Fibroblast of pulmonary artery (primary cell): Measurements from ENCODE around the gene PDHX.
"Not testable (repeated sequence)": the region's sequence is repeated elsewhere in the genome, so short reads cannot be mapped to it uniquely, and the experiment has no call there.

Experiments
- DNase-seq: peaks from one replicate; pipeline ENCODE4 v3.0.0-alpha.2; 2010; ENCODE audit warnings: low read depth
- H3K4me3 ChIP-seq: replicated peaks from 2 replicates; pipeline ENCODE4 v1.5.1; 2011; ENCODE audit warnings: low read depth, mild to moderate bottlenecking, control low read depth, low read length, moderate library complexity
- TF ChIP-seq, protein P1 (sequence below): IDR thresholded peaks from 2 replicates; pipeline ENCODE4 v1.5.1; 2011; ENCODE audit warnings: mild to moderate bottlenecking, control low read depth, low read length, inconsistent platforms; ENCODE audit errors: missing control alignments

The PDHX gene

DNA sequence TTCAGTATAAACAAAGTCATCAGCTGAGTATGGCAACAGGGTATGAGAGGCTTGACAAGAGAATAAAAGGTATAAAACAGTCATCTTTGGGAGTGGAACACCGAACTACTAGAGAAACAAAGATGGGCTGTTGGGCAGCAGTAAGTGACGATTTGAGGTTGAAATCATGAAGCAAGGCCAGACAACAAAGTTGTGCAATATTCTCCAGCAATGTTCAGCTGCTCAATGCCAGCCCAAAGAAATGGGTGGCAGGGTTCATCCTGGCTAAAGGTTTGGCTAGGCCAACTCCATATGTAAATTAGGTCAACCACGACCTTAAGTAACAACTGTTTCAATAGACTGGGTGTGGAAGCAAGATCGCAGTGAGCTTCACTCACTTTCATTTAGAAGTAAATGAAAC, 6.5 kb upstream of the PDHX start:
- TF ChIP-seq, protein P1, sequence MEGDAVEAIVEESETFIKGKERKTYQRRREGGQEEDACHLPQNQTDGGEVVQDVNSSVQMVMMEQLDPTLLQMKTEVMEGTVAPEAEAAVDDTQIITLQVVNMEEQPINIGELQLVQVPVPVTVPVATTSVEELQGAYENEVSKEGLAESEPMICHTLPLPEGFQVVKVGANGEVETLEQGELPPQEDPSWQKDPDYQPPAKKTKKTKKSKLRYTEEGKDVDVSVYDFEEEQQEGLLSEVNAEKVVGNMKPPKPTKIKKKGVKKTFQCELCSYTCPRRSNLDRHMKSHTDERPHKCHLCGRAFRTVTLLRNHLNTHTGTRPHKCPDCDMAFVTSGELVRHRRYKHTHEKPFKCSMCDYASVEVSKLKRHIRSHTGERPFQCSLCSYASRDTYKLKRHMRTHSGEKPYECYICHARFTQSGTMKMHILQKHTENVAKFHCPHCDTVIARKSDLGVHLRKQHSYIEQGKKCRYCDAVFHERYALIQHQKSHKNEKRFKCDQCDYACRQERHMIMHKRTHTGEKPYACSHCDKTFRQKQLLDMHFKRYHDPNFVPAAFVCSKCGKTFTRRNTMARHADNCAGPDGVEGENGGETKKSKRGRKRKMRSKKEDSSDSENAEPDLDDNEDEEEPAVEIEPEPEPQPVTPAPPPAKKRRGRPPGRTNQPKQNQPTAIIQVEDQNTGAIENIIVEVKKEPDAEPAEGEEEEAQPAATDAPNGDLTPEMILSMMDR = no peak

DNA sequence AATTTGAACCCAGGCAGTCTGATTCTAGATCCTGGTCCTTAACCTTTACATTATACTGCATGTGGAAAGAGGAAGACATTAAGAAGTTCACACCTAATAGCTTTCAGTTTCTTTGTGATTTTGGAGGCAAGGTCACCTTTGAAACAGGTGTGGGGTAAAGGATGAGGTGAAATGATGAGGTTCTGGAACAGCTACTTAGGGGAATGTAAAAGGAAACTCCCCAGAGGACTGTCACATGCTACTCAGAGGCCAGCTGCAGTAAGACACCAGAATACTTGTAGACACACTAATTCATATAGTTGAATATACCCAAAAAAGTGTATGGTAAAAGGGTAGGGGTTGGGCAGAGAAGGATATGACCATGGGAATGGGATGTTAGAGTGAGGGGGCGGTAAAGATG, 5.6 kb upstream of the PDHX start:
- TF ChIP-seq, protein P1 = no peak
- DNase-seq = no peak
- no peak overlapping the region for H3K4me3 ChIP-seq

More for the DNA sequence above, 6.5 kb upstream of the PDHX start:
- no peak overlapping the region for H3K4me3 ChIP-seq
- no peak for DNase-seq

DNA sequence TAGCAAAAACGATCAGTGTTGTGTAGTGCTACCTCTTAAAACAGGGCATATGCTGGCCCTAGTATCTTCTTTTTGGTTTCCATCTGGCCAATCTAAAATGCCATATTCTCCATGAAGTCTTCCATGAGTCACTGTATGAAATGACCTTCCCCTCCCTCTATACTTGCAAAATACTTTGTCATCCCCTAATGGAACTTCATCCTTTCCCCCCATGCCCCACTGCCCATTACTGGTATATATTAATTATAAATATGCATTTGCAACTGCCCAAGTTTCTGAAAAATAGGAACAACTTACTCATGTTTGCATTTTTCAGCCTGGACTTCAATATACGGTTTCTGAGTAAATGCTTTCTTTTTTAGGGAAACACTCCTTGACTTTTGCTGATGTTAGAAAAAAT, 4.7 kb upstream of the PDHX start:
- TF ChIP-seq, protein P1 = no peak

DNA sequence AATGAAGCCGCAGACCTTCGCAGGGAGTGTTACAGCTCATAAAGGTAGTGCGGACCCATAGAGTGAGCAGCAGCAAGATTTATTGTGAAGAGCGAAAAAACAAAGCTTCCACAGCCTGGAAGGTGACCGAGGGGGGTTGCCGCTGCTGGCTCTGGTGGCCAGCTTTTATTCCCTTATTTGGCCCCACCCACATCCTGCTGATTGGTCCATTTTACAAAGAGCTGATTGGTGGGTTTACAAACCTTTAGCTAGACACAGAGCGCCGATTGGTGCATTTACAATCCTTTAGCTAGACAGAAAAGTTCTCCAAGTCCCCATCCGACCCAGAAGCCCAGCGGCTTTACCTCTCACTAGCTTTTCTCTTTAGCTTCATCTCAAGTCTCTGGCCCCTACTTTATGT, 2.9 kb upstream of the PDHX start:
- not testable (repeated sequence) for H3K4me3 ChIP-seq, DNase-seq

More for the DNA sequence above, 4.7 kb upstream of the PDHX start:
- H3K4me3 ChIP-seq = no peak overlapping the region
- DNase-seq = no peak

DNA sequence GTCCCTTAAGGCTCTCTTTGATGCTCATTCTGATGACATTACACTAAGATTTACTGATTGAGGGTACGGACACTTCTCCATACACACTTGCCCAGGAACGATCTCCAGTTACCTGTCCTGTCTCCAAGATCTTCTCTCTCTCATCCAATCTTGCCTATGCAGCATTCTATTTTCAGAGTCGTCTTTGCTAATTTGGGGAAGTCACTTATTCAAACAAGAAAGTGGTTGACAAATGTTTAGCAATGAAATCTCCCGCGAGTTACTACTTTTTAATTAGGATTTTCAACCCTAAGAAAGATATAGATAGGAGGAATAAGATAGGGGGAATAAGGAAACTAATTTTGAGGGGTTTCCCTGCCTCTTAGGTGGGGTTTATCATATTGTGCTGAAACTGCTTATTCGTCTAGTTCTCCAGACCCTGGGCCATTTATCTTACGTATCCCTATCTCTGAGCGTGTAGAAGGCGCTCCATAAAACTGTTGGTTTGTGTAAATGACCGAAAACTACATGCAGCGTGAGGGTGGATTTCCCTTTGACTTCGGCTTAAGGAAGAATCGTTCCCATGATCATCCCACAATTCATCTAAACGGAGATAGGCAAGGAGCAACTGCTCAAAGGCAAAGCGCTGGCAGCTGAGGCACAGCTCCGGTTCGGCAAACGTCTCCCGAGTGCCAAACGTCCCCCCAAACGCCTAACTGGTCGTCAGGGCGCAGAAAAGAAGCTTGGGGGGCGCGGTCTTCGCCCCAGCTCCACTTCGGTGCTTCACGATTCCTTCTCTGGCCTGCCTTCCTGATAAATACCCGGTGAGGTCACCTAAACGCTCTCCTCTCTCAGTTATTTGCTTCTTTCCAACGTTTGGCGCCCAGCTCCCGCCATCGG, 1.0 kb upstream of the PDHX start:
- H3K4me3 ChIP-seq = peak overlapping the region; percentile 91
- TF ChIP-seq, protein P1 = no peak
- DNase-seq = peak; percentile 51

DNA sequence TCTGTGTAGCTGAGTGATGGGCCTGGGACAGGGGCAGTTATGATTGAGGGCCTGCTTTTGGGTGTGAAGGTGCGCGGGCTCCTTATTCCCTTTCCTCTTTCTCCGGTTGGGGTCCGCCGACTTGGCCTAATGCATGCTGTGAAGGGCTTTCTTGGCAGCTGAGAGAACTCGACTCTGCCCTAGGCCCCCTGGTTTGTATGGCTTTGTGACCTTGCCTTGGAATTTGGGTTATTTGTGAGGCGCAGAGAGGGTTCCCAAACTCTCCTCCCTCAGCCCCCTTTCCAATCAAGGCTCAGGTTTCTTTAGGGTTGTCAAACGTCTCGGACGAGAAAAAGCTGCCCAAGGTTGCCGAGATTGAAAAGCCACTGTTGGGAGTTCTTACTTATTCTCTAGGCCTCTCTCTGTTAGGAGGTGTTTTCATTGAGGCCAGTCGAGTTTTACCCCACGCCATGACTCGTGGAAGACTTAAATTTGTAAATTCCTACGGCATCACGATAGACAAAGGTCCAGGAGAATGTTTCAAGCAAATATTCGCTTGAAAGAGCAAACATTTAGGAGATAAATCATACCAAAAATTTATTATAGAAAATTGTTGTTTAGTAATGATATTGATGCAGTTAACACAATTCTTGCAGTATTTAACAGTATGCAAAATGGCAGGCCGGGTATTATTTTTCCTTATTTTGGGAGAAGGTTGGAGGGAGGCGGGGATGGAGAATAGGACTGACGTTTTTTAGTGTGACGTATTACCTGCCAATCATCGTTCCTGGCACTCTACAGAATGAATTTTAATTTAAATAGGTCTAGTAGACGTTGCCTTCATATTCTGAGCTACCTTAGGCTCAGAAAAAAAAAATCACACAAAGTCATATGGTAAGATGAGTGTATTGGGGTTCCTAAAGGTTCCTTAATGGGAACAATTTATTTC, 689 bp downstream of the PDHX start:
- TF ChIP-seq, protein P1 = no peak
- peak; percentile 53 for DNase-seq
- H3K4me3 ChIP-seq = peak overlapping the region; percentile 91

DNA sequence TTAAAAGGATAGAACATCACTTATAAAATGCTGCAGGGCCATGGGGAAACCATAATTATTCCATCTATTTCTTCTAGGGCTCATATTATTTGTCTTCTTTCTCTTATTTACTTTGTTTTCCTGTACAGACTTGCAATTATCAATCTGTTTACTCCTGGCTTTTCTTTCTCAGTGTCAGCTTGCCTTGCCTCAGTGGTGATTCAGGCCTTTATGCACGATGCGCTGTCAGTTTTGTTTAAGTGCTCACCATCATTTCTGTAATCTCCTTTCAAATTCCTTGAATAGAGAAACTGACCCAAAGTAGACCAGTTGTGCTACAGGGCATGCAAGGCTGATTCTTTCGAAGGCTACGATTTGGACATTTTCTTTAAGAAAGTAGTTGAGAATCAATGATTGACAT, 4.7 kb downstream of the PDHX start:
- TF ChIP-seq, protein P1 = no peak
- H3K4me3 ChIP-seq = no peak overlapping the region
- no peak for DNase-seq
